NCI-H774 (cell line): ENCODE measurements around the gene ELFN1.

Source experiments
- DNase-seq: peaks from one replicate; lab custom pipeline; 2025; lab: John Stamatoyannopoulos, UW

The ELFN1 gene

DNA sequence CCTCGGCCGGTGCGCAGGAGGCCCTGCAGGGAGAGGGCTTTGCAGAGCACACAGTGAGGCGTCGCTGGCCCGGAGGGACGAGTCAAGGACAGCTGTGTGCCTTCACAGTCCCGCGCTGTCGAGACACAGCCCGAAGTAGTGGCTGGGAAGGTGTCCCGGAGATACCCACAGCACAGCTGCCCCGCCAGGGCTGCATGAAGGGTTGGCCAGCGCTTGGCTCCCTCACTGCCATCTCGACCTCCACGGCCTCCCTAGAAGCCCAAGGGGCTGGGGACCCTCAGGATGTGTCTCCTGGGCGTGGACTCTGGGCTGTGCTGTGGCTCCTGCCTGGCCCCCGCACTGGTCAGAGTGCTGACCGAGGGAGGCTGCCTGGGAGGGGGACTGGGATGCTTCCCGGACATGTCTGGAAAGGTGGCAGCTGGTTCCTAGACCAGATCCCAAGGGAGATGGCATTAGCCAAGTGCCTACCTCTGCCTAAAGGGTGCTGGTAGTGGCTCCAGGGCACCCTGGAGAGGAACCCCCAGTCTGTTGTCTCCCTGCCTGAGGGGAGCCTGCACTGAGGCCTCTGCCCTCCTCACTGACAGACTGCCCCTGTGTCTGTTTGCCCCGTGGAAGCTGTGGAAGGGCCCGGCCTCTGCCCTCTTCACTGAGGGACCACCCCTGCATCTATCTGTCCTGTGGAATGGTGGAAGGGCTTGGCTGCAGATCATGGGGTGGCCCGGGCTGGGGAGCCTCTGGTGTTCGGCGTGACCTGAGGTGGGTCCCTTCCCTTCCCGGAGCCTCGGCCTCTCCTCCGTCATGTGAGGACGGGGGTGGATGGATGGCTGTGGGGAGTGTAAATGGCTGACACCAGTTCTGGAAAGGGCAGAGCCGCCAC is 5.8 kb downstream of the ELFN1 start:
- no peak for DNase-seq

DNA sequence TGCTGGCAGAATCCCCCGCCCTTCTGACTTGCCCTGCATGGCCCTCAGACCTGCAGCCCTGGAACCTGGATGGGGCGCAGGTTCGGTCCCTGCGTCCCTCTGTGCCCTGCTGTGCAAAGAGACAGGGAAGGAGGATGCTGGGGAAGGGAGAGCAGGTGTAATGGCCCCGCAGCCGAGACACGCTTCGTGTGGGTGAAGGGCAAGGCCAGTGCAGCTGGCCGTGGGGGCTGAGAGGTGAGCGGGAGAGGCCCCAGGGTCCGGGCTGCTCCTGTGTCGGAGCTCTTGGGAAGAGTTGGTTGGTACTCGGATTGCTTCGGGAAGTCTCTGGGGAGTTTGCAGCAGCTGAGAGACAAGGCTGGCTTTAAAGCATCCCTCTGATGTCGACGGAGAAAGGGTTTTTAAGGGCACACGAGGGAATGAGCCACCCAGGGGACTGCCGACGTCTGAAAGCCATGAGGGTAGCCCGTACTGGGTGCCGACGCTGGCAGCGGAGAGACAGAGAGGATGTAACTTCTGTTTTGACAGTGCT is 6.5 kb downstream of the ELFN1 start:
- DNase-seq, result no peak

DNA sequence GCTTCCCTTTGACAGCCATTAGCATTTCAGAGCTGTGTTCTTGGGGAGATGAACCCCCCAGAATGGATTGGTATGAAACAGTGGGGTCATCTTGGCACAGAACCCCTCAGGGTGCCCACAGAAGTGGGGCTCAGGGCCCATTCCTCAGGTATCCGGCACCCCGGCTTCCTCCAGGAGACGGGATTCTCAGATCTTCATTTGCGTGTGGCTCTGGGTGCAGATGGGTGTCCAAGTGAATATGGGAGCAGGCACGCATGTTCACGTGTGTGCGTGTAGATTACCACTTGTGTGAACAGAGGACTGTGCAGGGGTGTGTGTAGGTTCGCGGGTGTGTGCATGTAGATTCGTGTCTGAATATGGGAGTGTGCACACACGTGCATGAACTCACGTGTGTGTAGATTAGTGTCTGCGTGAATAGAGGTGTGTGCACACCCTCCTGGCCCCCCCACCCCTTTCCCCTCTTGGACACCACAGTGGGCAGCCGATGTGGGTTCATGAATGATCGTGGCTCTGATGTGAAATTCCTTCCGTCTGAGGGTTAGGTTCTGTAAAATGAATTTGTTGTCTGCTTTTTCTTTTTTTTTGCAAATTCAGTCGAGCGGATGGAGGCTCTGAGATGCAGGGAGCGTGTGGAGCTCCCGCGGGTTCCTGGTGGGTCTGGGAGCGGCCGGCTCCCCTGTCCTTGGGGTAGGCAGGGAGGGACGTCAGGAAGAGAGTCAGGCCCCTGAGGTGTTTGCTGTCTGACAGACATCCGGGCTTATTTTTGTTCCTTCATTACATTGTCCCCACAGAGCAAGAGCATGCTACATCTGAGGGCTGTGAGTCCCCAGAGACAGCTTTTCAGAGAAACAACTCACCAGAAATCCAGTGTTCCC is 7.4 kb downstream of the ELFN1 start:
- DNase-seq, result no peak

DNA sequence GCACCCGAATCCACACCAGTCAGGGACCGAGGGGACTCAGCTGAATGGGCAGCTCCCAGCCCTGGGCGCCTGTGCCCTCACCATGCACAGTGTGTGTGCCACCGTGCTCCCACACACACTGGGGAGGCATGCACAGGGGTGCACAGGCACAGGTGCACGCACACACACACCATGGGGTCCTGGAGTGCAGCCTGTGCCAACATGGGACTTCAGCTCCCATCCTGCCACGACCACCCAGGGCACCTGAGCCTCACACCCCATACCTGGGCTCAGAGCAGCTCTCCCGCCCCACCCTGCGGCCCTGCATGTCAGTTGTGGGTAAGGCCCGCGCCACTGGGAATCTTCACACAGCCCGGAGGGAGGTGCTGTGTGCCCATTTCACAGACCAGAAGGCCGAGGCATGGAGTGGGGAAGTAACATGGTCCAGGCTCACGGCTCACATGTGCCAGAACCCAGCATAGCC is 8.0 kb downstream of the ELFN1 start:
- no peak for DNase-seq

DNA sequence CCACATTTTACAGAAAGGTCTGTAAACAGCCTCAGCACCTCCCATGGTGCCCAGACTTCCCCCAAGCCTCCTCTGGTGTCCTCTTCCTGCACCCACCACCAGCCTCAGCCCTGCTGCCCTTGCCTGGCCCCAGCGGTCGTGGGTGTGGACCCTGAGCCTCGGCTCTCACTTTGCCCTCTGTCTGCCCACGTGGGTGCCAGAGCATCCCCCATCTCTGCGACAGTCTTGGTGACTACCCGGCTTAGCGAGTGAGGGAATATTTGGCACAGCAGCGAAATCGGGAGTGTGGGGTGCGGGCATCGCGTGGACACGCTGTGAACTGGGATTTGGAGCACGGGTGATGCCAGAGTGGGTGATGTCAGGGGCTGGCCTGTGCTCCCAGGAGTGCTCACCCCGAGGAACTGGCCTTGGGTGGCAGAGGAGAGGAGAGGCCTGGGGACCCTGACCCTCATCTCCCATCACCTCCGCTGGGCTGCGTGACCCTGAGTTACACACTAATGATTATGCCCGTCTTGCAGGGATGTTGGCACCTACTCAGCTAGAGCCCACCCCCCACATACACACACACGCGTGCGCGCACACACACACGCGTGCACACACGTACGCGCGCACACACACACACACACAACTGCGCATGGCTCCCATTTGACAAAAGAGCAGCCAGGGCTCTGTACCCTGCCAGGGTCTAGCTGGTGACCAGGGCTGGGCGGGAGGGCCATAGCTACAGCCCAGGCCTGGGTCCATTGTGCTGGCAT is 8.7 kb downstream of the ELFN1 start:
- DNase-seq, result no peak

DNA sequence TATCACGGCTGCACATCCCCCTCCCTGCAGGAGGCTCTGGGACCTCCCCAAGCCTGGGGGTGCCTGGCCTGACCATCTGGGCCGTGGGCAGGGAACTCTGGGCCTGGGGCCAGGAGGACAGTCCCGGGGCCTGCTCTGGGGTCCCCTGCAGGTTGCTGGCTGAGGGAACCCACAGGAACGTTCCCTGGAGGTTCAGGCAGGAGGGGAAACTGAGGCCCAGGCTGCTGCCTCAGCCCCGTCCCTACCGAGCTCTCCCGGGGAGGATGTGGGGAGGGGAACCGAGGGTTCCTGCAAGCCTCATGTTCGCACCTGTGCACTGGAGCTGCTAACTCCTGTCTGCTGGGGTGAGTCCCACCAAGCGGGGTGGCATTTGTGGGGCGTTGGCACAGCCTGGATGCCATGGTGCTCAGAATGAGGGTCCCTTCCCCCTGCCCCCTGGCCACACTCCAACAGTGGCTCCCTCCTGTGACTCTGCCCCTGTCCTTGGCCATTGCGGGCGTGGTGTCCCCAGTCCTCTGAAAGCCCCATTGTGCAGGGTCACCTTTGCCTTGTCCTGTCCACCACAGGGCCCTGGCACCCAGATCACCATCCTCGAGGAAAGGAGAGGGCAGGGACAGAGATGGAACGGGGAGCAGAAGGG is 9.4 kb downstream of the ELFN1 start:
- DNase-seq, result no peak

DNA sequence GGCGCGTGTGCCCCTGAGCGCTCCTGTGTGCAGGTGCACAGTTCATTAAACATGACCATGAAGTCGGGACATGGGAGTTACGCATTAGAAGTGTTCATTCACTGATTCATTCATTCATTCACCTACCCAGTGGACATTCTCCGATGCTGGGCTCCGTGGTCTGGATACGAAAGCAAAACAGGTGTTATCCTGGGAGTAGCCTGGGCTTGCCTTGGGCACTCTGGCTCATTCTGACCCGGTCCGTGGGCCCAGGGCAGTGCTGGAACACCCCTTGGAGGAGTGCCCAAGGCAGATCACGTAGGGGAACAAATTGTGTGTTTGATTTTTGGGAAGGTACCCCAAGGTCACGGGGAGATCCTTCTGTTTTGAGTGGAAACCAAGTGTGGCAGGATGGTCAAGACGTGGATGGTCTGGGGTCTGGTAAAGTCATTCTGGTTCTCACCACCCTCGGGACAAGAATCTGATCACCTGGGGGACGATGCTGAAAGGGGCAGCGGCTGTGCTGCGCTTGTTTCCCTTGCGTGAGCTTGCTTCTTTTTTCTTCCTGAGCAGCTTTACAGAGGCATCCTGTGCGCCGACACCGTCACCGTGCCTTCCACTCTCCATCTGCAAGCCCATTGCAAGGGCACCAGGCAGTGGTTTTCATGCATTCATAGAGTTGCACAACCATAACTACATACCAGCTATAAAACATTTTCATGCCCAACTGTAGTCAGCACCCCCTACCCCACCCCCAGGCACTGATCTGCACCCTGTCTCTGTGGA is 10.1 kb downstream of the ELFN1 start:
- no peak for DNase-seq

DNA sequence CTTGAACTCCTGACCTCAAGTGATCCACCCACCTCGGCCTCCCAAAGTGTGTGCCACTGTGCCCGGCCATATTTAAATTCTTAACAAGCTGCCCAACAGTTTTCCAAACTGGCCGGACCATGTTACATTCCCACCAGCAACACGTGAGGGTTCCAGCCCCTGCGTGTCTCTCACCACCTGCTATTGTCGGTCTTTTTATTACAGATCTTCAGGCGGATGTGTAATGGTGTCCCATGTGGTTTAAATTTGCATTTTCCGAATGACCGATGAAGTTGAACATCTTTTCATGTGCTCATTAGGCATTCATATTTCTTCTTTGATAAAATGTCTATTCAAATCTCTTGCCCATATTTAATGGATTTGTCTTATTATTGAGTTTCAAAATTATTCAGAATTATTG is 11.5 kb downstream of the ELFN1 start:
- no peak for DNase-seq

DNA sequence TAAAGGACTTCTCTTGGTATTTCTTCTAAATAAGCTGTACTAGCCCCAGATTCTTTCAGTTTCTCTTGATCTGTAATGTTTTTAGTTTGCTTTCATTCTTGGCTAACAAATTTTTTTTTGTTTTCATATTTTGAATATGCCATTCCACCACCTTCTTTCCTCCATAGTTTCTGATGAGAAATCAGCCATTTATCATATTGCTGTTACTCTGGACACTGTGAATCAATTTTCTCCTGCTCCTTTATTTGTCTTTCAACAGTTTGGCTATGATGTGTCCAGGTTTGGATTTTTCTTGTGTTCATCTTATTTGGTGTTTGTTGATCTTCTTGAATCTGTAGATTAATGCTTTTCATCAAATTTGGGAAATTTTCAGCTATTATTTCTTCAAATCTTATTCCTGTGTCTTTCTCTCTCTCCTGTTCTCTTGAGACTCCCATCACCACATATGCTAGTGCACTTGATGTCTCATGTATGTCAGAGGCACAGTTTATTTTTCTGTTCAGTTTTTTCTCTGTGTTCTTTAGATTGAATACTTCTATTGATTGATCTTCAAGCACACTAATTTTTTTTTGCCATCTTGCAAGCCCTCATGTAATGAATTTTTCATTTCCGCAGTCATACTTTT is 15.0 kb downstream of the ELFN1 start:
- DNase-seq, result no peak

DNA sequence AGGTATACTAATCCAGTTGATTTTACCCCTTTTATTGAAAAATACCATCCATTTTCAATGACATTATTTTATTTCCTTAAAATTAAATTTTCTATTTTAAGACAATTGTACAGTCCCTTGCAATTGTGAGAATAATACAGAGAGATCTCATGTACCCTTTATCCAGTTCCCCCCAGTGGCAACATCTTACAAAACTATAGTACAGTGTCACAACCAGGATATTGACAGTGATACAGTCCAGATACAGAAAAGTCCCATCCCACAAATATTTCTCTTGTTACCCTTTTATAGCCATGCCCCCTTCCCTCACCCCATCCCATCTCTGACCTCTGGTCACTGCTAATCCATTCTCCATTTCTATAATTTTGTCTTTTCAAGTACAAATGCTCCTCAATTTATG is 18.5 kb downstream of the ELFN1 start:
- DNase-seq, result no peak

DNA sequence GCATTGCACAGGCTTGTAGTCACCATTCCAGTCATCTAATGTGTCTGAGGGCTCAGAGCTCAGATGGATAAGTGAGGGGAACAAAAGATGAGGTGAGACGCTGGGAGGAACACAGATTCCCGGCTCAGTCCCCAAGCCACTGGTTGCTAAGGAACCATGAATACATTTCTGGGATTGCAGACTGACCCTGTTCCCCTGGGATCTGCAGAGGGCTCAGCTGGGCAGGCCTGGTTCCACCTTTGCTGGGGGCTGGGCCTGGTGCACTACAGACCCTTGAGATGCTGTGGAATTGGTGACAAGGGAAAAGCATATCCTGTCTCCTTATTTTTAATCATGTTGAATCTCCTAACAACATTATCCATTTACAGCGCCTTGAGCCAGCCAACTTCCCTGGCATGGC is 19.2 kb downstream of the ELFN1 start:
- no peak for DNase-seq

DNA sequence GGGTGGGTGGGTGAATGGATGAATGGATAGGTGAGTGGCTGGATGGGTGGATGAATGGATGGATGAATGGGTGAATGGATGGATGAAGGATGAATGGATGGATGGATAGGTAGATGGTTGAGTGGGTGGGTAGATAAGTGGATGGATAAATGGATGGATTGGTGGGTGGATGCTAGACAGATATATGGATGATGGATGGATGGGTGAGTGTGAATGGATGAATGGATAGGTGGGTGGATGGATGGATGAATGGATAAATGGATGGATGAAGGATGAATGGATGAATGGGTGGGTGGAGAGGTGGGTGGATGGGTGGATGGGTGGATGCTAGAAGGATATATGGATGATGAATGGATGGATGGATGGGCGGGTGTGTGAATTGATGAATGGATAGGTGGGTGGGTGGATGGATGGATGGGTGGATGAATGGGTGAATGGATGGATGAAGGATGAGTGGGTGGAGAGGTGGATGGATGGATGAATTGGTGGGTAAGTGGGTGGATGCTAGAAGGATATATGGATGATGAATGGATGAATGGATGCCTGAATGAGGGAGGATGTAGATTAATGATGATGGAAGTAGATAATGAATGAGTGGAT is 20.4 kb downstream of the ELFN1 start:
- DNase-seq, result no peak

DNA sequence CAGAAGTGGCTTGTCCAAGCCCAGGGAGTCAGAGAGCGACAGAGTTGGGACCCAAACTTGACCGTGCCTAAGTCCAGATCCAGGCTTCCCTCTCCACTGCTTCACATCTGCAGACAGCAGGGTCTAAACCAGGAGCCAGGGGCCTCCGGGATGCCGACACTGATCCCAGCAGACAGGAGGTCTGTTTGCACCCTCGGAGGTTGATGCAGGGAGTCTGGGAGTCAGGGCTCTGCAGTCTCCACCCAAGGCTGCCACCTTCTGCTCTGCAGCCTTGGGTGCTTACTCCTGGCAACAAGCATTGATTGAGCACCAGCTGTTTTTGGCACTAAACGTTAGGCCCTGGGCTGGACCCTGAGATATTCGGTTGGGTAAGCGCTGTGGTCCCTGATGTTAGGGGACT is 21.0 kb downstream of the ELFN1 start:
- DNase-seq, result no peak

DNA sequence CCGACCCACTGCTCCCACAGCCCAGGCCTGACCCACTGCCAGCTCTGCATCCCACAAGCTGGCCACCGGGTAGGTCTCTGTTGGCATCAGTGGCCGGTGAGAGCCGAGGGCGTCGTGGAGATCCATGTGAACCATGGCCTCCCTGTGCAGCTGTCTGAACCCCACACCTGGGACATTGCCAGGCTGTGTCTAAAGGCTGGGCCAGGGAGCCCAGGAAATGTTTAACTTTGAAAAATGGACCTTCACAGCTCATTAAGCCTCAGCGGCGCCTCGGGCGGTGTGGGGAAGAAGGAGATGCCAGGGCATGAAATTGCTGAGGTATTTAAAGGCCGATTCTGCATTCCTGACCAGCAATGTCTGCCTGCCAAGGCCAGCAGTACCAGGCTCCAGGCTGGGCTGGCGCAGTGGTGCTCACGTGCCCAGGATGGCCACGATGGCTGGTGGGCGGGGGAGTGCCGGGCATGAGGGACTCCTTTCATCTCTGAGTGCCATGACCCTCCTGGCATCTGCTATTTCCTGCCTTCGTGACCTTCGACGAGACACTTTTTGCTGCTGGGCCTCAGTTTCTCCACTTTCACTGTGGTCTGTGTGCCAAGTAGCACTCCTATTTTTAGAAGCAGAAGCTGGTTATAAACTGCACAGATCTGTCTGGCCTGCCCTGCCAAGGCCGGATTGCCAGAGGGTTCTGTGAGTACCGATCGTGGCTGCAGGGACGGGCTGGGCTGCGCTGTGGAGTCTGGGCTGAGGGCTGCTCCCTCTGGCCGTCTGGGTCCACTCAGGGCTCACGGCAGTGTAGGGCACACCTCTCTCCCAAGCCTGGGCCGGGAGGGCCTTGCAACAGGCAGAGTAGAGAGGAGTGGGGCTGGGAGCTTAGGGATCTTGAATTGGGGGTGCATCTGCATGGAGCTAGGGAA is 21.8 kb downstream of the ELFN1 start:
- no peak for DNase-seq

DNA sequence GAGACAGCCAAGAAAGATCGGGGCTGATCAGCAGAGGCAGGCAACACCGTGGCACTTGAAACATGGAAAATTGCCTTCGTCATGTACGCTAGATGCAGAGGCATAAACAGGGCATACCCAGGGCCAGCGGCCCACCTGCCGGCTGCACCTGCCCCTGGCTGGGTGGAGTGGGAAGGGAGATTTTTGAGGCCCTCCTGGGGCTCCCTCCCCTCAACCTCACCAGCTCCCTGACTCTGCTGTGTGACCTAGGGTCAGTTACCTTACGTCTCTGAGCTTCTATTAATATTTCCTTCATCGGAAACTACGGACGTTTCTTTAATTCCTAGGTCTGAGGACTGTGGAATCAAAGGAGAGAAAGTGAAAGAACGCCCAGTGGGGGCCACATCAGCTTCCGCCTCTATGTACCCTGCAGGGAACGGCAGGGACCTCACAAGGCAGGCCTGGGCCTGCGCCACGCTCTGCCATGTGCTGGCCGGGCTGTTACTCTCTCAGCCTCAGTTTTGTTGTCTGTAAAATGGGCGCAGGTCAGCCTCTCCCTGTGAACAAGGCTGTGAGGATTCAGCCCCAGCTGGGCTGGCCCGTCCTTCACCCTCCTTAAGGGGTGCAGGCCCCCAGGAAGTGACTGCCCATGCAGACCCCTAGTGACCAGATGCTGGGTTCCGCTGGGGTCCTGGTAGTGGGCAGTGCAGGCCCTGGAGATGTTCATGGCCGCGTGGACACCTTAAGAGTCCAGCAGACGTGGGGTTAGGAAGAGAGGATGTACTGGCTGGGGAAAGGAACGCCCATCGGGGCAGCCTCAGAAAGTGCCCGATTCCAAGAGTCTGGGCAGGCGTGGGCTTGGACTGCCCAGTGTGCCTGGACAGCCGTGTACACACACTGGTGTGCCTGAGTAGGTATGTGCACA is 22.7 kb downstream of the ELFN1 start:
- no peak for DNase-seq

DNA sequence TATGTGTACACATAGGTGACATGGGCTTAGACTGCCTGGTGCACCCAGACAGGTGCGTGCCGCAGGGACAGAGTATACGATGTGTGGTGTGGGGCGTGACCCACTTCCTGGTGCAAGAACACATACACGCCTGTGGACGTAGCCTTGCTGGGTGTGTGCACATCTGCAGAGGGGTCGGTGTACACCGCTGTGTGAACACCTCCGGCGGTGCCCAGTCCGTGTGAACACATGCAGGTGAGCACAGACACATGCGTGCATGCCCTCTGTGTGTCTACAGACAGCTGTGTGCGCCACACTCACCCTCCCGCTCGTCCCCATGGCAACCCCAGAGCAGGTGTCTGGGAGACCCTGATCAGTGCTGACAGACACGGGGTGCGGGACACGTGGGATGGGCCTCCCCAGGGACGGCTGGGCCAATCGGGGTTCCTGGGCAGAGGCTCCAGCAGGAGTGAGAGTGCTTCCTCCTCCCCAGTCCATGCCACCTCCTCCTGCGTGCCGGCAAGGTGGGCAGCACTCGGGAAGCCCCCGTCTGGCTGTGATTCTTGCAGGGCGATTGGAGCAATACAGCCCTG is 23.4 kb downstream of the ELFN1 start:
- DNase-seq, result peak; percentile 23

DNA sequence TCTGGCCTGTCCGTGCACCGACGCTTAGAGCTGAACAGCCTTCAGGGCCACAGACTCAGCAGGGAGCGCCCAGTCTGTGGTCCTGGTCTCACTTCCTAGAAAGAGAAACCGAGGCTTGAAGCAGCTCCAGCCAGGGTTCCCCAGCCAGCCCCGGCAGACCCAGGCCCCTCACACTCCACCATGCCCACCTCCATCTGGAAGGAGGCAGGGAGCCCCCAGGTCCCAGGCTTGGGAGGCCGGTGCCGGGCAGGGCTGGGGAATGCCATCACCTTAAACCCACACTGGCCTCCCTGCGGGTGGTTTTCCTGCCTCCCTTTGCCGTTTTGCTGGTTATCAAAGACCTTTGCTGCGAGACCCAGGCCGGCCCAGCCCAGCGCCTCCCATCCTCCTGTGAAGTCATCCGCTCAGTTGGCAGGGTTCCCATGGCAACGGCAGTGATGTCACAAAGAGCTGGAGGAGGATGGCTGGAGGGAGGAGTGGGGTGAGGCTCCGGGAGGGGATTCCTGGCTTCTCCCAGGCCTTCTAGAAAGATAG is 24.0 kb downstream of the ELFN1 start:
- peak; percentile 9 for DNase-seq
